Stimulated activated CD4-positive, alpha-beta T cell treated with anti-CD3 and anti-CD28 coated beads, Interleukin-2, amount 100 ng/mL, for 24 hours (primary cell): ENCODE data around the gene LSAMP.

Source experiments
- DNase-seq, 2 donors: peaks; one replicate each; pipeline ENCODE4 v3.0.0-alpha.2; 2020

The LSAMP gene

GRCh38 chr3:116445311-116445841 lies at the start of gene LSAMP:
Gene LSAMP, minus strand, starts transcription at chr3:116445487.
- DNase-seq, result no peak

- DNase-seq, result no peak
Observed at GRCh38 chr3:116492379-116492778, 47.1 kb upstream of the LSAMP start.

GRCh38 chr3:116483135-116483534 lies 37.8 kb upstream of the LSAMP start:
- no peak for DNase-seq

- DNase-seq, result no peak
Observed at GRCh38 chr3:116476691-116477090, 31.4 kb upstream of the LSAMP start.

GRCh38 chr3:116474801-116475200 lies 29.5 kb upstream of the LSAMP start:
- DNase-seq, result no peak

- DNase-seq, result no peak
Observed at GRCh38 chr3:116474032-116474780, 28.9 kb upstream of the LSAMP start.

GRCh38 chr3:116473602-116474001 lies 28.3 kb upstream of the LSAMP start:
- no peak for DNase-seq

- DNase-seq, result no peak
Observed at GRCh38 chr3:116470605-116471197, 25.4 kb upstream of the LSAMP start.

- DNase-seq, result no peak
Observed at GRCh38 chr3:116469546-116469945, 24.3 kb upstream of the LSAMP start.

- DNase-seq, result no peak
Observed at GRCh38 chr3:116464276-116464798, 19.1 kb upstream of the LSAMP start.

- no peak for DNase-seq
Observed at GRCh38 chr3:116453666-116454346, 8.5 kb upstream of the LSAMP start.

GRCh38 chr3:116449546-116450350 lies 4.5 kb upstream of the LSAMP start:
- DNase-seq, result no peak

- DNase-seq, result no peak
Observed at GRCh38 chr3:116445990-116446389, 703 bp upstream of the LSAMP start.

- DNase-seq, result no peak
Observed at GRCh38 chr3:116444819-116445310, 422 bp downstream of the LSAMP start.

GRCh38 chr3:116444115-116444747 lies 1.1 kb downstream of the LSAMP start:
- no peak for DNase-seq

GRCh38 chr3:116443191-116443661 lies 2.1 kb downstream of the LSAMP start:
- no peak for DNase-seq

- DNase-seq, result no peak
Observed at GRCh38 chr3:116442331-116443021, 2.8 kb downstream of the LSAMP start.

GRCh38 chr3:116441652-116442051 lies 3.6 kb downstream of the LSAMP start:
- DNase-seq, result no peak

GRCh38 chr3:116440196-116440595 lies 5.1 kb downstream of the LSAMP start:
- no peak for DNase-seq

GRCh38 chr3:116433552-116433951 lies 11.7 kb downstream of the LSAMP start:
- DNase-seq, result no peak

GRCh38 chr3:116432795-116433194 lies 12.5 kb downstream of the LSAMP start:
- no peak for DNase-seq
